B cell (primary cell): ENCODE measurements around the gene TNNT3.

Experiments used
- CTCF ChIP-seq: fragments of 200-600 bp; IDR thresholded peaks from one replicate; pipeline ENCODE4 v1.8.0; 2022; ENCODE audit warnings: antibody characterized with exemption, mild to moderate bottlenecking
- EZH2 ChIP-seq: IDR thresholded peaks from 2 replicates; pipeline ENCODE4 v1.6.1; 2012; ENCODE audit warnings: borderline replicate concordance, low read depth, mild to moderate bottlenecking, moderate library complexity, low read length; ENCODE audit not compliant: insufficient read depth, poor library complexity, severe bottlenecking

GRCh38 chr11:1959786-1960185 lies 40.3 kb downstream of the TNNT3 start:
- no peak for TF ChIP-seq CTCF
- TF ChIP-seq EZH2: no peak
